HuH-7 (cell line): ENCODE data around the gene CEP72.
A peak's percentile ranks its signal among the peaks of the same experiment; 100 is the strongest.
"Not testable (repeated sequence)": the region's sequence is repeated elsewhere in the genome, so short reads cannot be mapped to it uniquely, and the experiment has no call there.

ENCODE experiments used
- DNase-seq: peaks from one replicate; pipeline ENCODE4 v3.0.0; 2011; ENCODE audit warnings: low spot score

CEP72 gene

DNA sequence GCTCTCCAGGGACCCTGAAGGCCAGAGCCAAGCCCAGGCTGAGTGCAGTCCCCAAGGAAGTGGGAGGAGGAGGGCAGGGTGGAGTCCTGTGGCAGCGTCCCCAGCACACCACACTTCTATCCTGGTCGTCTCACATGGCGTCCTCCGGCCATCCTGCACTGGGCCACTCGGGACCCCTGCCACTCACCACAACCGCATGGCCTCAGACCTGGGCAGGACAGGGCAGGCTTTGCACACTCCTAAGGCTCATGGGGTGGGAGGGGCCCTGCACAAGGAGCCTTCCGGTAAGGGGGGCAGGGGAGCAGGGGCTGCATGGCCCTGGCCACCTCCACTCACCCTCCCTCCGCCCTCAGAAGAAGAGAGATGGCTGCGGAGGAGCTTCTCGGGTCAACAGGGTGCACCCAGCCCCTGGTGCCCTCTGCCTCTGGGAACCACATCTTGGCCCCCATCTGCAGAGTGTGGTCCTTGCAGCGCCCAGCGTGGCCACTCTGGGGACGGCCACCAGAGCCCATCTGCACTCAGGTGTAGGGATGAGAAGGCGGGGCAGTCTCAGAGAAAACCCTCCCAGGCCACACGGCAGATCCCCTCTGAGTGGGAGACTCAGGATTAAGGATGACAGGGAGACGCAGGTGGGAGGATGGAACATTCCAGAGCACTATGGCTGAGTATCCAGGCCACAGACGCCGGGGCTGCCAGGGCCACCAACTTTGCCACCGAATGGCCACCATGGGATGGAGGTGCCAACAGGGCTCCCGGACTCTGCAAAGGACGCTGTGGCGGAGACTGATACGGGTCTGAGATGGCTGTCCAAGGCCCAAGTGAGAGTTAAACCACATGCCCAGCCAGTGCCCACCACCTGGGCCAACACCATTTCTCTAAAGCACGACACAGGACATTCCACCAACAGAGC lies 73.4 kb downstream of the CEP72 start:
- no peak for DNase-seq

DNA sequence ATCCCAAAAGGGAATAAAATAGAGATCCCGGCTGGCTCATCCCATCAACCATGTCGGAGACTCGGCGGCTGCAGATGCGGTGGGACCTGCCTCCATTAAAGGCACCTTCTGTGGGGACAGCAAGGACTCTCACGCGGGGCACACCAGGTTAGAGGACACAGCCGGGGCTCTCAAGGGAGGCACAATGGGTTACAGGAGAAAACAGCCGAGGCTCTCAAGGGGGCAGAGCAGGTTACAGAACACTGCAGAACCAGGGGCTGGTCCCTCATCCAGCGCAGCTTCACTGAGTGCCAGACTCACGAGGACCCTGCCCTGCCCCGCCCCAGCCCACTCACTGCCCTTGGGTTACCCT lies 74.0 kb downstream of the CEP72 start:
- DNase-seq, result not testable (repeated sequence)

- DNase-seq, result not testable (repeated sequence)
These were observed 74.8 kb downstream of the CEP72 start for GRCh38 chr5:686936-687335.

- not testable (repeated sequence) for DNase-seq
These were observed 76.3 kb downstream of the CEP72 start for GRCh38 chr5:688348-689010.

DNA sequence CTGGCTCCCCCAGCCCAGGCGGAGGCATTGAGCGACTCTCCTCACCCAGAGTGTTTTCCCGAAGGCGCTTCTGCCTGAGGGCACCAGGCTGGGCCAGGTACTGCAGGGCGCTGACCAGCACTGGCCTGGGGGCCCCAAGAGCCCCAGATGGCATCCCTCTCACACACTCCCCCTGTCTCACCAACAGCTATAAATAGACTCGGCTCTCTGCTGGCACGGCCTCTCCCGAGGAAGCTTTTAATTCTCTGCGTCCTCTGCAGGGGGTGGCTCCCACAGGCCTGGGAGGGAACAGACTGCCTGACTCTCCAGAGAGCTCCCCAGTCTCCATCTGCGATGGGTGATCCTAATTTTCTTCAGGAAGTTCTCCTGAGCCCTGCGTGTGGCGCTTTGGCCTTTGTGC lies 78.2 kb downstream of the CEP72 start:
- DNase-seq, result not testable (repeated sequence)

GRCh38 chr5:691049-691448 lies 78.9 kb downstream of the CEP72 start:
- not testable (repeated sequence) for DNase-seq

DNA sequence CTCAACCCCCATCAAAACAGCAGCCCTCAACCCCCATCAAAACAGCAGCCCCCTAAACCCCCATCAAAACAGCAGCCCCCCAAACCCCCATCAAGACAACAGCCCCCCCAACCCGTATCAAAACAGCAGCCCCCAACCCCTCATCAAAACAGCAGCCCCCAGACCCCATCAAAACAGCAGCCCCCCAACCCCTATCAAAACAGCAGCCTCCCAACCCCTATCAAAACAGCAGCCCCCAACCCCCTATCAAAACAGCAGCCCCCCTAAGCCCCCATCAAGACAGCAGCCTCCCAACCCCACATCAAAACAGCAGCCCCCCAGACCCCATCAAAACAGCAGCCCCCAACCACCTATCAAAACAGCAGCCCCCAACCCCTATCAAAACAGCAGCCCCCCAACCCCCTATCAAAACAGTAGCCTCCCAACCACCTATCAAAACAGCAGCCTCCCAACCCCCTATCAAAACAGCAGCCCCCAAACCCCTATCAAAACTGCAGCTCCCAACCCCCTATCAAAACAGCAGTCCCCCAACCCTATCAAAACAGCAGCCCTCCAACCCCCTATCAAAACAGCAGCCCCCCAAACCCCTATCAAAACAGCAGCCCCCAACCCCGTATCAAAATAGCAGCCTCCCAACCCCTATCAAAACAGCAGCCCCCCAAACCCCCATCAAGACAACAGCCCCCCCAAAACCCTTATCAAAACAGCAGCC lies 79.8 kb downstream of the CEP72 start:
- DNase-seq, result no peak

DNA sequence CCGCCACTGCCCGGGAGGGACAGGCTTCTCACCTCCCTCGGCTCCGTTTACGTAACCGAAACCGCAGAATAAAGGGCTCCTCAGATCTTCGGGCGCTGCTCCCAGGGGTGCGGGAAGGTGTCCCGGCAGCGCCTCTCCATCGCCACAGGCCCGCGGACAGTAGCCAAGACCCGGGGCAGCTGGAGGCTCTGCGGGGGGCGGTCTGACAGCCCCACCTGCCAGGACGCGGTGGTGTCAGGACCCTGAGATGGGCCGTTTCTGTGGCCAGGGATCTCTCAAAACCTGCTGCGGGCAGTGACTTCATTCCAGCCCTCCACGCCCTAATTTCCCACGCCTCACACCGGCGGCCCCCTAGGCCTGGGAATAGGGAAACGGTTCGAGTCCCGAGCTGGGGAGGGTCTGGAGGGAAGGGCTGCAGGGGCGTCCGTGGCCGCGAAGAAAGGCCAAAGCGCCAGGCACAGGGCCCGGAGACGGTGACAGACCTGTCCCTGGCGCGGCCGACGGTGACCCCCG lies 80.4 kb downstream of the CEP72 start:
- not testable (repeated sequence) for DNase-seq

DNA sequence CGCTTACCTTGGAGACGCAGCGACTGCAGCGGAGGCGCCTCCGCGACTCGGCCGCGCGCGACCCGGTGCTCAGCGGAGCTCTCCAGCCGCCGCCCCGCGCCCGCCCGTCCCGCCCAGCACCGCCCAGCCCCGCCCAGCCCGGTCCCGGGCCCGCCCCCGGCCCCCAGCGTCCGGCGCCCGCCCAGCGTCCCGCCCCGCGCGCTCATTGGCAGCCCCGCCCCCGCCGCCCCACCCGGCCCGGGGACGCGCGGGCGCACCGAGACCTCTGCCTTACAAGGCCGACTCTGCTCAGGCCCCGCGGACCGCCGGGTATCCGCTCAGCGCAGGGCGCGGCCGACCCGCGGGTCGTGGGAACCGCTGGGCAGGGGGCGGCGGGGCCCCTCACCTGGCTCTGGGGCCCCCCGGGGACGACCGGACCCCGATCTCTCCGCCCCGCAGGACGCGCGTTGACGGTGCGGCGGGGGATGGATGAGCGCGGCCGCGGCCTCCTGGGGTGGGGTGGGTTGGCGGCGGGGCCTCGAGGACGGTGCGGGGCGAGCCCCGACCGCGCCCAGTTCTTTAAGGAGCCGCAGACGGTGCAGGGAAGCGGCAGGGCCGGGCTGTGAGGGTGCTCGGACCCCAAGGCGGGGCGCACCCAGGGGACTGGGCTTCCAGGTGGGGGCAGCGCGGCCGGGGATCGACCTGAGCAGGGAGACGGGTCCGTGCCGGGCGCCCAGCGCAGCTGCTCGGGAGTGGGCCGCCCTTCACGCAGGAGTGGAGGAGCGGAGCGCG lies 81.3 kb downstream of the CEP72 start, which contains the start of gene TPPP:
Gene TPPP (minus strand): TSS at position 82 of the 771 bp plus-strand sequence. CDS start 15,292 bp downstream, outside the sequence.
- DNase-seq, result peak; percentile 66

DNA sequence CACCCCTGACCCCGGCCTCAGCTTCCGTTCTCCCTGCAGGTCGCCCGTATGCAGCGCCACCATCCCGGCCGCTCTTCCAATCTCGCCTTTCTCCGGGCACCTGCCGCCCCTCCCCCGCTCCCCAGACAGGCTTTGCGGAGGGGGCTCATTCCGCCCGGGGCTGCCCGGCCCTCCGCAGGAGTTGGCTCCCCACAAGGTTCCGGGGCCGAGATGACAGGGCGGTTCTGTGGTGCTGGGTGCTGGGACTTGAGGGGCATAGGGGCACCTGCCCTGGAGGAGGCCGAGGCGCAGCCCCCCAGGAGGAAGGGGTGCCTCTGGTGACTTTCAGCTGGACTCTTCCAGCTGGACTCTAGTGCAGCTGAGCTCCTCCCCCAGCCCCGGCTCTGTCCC lies 81.9 kb downstream of the CEP72 start:
- DNase-seq, result not testable (repeated sequence)

- not testable (repeated sequence) for DNase-seq
These were observed 83.3 kb downstream of the CEP72 start for GRCh38 chr5:695475-695874.

- DNase-seq, result not testable (repeated sequence)
These were observed 84.1 kb downstream of the CEP72 start for GRCh38 chr5:696191-696590.

DNA sequence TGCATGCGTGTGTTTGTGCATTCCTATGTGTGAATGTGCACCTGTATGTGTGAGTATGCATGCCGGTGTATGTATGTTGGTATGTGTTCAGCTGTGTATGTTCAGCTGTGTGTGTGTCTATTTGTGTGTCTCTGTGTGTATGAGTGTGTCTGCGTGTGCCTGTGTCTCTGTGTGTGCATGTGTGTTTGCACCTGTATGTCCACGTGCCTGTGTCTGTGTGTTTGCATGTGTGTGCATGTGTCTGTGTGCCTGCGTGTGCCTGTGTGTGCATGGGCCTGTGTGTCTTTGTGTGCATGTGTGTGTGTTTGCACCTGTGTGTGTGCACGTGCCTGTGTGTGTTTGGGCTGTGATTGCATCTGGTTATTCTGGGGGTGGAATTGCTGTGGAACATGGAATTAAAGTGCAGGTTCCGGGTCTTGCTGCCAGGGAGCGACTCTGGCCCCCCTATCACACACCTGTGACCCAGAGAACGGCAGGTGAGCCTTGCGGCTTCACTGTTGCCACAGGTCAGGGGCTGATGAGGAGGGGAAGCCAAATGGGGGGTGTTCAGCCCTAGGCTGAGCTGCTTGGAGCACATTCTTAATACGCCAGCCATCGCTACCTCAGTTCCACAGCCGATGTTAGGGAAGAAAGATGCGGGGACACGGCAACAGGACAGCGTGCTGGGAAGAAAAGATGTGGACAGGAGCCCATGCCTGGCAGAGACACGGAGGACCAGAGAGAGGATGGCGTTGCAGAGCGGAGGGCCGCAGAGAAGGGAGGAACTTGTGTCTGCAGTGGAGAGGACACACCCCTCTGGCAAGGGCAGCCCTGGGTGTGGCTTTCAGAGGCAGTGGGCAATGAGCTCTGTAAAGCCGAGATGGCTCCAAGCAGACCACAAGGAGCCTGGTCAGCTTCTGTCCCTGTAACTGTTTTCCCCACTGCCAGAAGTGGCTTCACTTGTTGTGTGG lies 84.9 kb downstream of the CEP72 start:
- not testable (repeated sequence) for DNase-seq
